Measurements from ENCODE around the gene E2F6. TPM values are rescaled to one million over a fixed set of nuclear protein-coding genes. Genes with fewer than 3 reads are reported as not detected.
"Not testable (repeated sequence)": the region's sequence is repeated elsewhere in the genome, so short reads cannot be mapped to it uniquely, and the experiment has no call there.

Gene E2F6
- total and polyA plus RNA-seq, 2 of the 13 experiments (the other 11 are each of a cell fraction or from before 2014, with no cell fraction given) = 27.3 to 36.0 TPM

DNA sequence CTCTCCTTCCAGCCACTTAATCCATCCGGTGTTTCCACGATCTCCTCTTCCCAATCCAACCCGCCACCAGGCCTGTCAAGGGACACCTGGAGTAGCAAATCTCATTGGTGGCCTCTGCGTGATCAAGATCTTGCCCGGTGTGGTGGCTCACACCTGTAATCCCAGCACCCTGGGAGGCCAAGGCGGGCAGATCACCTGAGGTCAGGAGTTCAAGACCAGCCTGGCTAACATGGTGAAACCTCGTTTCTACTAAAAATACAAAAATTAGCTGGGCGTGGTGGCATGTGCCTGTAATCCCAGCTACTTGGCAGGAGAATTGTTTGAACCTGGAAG, 60.9 kb downstream of the E2F6 start:
- H3K4me3 ChIP-seq (replicated peaks in 1 of 3; ENCODE audit: insufficient read depth in 1 of 3, low read depth in 2 of 3, low read length in 3 of 3); H3K27ac ChIP-seq (ENCODE audit: extremely low read length, insufficient read depth, low read length); H3K27me3 ChIP-seq (ENCODE audit: control insufficient read depth in 1 of 2, insufficient read depth in 2 of 2, low read length in 2 of 2); H3K9ac ChIP-seq (ENCODE audit: insufficient read depth, low read depth, low read length); ATAC-seq; H3K9me3 ChIP-seq (ENCODE audit: low read length); H4K20me1 ChIP-seq (ENCODE audit: insufficient read depth, low read length); CTCF ChIA-PET (ENCODE audit: low intra/inter-chr PET ratio, low total read pairs); DNase-seq (ENCODE audit: low spot score); FAIRE-seq; BruUV-seq (replicated peaks); H3K79me2 ChIP-seq (ENCODE audit: insufficient read depth, low read length); H3K36me3 ChIP-seq (replicated peaks in 1 of 2; ENCODE audit: control insufficient read depth in 1 of 2, insufficient read depth in 2 of 2, low read length in 2 of 2); intact Hi-C loops (cut with micrococcal nuclease; ENCODE audit: unreplicated experiment); H2AFZ ChIP-seq (ENCODE audit: low read length): not testable (repeated sequence)
- H3K4me1 ChIP-seq (ENCODE audit: insufficient read depth, low read length) = peaks cover 47% of the 10 kb centered on the region
- 77% methylated on average over 8 of the region's 8 CpGs for WGBS (ENCODE audit: low lambda C conversion rate)
- POLR2A ChIA-PET = interaction anchor here (1.2 to 3.6 kb wide), 6 partner anchors 9 to 61 kb away, joined by 3 to 42 read pairs (median 18); partner anchors contain the start of gene ROCK2
- H3K4me2 ChIP-seq (ENCODE audit: low read depth, low read length) = peak overlapping the region; percentile 65
- in situ Hi-C loops (cut with HindIII; ENCODE audit: extremely low pct_ligation_motif_present, low pct_unique_long_range_greater_than_20kb) = loop anchor here (5.0 kb wide), 1 partner anchor 168 kb away; no protein-coding TSS in a partner anchor
- TF ChIP-seq ZNF460 (CRISPR knock-in tag; IDR thresholded peaks at IDR 0.05; ENCODE audit: borderline replicate concordance) = peak; percentile 71; the same call in 1 of the 2 replicates
- TF ChIP-seq ZNF235 (CRISPR knock-in tag; IDR thresholded peaks at IDR 0.05; ENCODE audit: borderline replicate concordance) = 0 out of 2 replicates have a peak, but pooled peaks have one; percentile 52
- 0 out of 2 replicates have a peak, but pooled peaks have one; percentile 16 for TF ChIP-seq ADNP (CRISPR knock-in tag; IDR thresholded peaks at IDR 0.05)

GRCh38 chr2:11404376-11405073, 61.4 kb downstream of the E2F6 start:
- FAIRE-seq (no peak), ATAC-seq (peak; percentile 47), DNase-seq (ENCODE audit: low spot score) (no peak)
- no peak overlapping the region for H2AFZ ChIP-seq (ENCODE audit: low read length)
- H3K9ac ChIP-seq (ENCODE audit: insufficient read depth, low read depth, low read length) = peak overlapping the region; percentile 53; the same call in 1 of the 2 replicates
- peak overlapping the region; percentile 65 for H3K4me2 ChIP-seq (ENCODE audit: low read depth, low read length)
- H3K4me1 ChIP-seq (ENCODE audit: insufficient read depth, low read length) = peaks cover 47% of the 10 kb centered on the region
- POLR2A ChIA-PET = interaction anchor here (0.9 to 3.6 kb wide), 14 partner anchors 8 to 65 kb away, joined by 3 to 42 read pairs (median 6); partner anchors contain the start of gene ROCK2
- WGBS (ENCODE audit: low lambda C conversion rate) = 65% methylated on average over 7 of the region's 7 CpGs
- H3K36me3 ChIP-seq (replicated peaks in 1 of 2; ENCODE audit: control insufficient read depth in 1 of 2, insufficient read depth in 2 of 2, low read length in 2 of 2) = no peaks in the 10 kb centered on the region
- intact Hi-C loops (cut with micrococcal nuclease; ENCODE audit: unreplicated experiment) (no loop called here), in situ Hi-C loops (cut with HindIII; ENCODE audit: extremely low pct_ligation_motif_present, low pct_unique_long_range_greater_than_20kb) (loop anchor here (5.0 kb wide), 1 partner anchor 167 kb away; no protein-coding TSS in a partner anchor)
- CTCF ChIA-PET (ENCODE audit: low intra/inter-chr PET ratio, low total read pairs) = no interaction called here
- H3K27ac ChIP-seq (ENCODE audit: extremely low read length, insufficient read depth, low read length) = no peak overlapping the region
- BruUV-seq (replicated peaks) = no TSS peak
- H4K20me1 ChIP-seq (ENCODE audit: insufficient read depth, low read length) = no peaks in the 10 kb centered on the region
- H3K27me3 ChIP-seq (ENCODE audit: control insufficient read depth in 1 of 2, insufficient read depth in 2 of 2, low read length in 2 of 2) = no peaks in the 10 kb centered on the region
- peak overlapping the region in 2 of 3 experiments; percentile 2 to 25; a peak in 1 of 6 replicates for H3K4me3 ChIP-seq (replicated peaks in 1 of 3; ENCODE audit: insufficient read depth in 1 of 3, low read depth in 2 of 3, low read length in 3 of 3)
- H3K79me2 ChIP-seq (ENCODE audit: insufficient read depth, low read length) = no peaks in the 10 kb centered on the region
- no peaks in the 10 kb centered on the region for H3K9me3 ChIP-seq (ENCODE audit: low read length)
- TF ChIP-seq CAMTA2 (CRISPR knock-in tag; IDR thresholded peaks at IDR 0.05; ENCODE audit: borderline replicate concordance) = 0 out of 2 replicates have a peak, but pooled peaks have one; percentile 61
- no peak for TF ChIP-seq HHEX (CRISPR knock-in tag; IDR thresholded peaks at IDR 0.05)
- no peak for TF ChIP-seq KLF16 (CRISPR knock-in tag; IDR thresholded peaks at IDR 0.05)
- TF ChIP-seq ZNF792 (CRISPR knock-in tag; IDR thresholded peaks at IDR 0.05) = no peak
- TF ChIP-seq XBP1 (CRISPR knock-in tag; IDR thresholded peaks at IDR 0.05) = no peak
- no peak for TF ChIP-seq NPAS2 (CRISPR knock-in tag; IDR thresholded peaks at IDR 0.05; ENCODE audit: borderline replicate concordance)
- 0 out of 2 replicates have a peak, but pooled peaks have one; percentile 20 for TF ChIP-seq RXRA (CRISPR knock-in tag; IDR thresholded peaks at IDR 0.05)
- TF ChIP-seq MEIS1 (CRISPR knock-in tag; IDR thresholded peaks at IDR 0.05; ENCODE audit: borderline replicate concordance) = no peak
- no peak for TF ChIP-seq FOXA3 (CRISPR knock-in tag; IDR thresholded peaks at IDR 0.05)
- no peak for TF ChIP-seq PATZ1 (CRISPR knock-in tag; IDR thresholded peaks at IDR 0.05)
- no peak for TF ChIP-seq ZSCAN12 (CRISPR knock-in tag; IDR thresholded peaks at IDR 0.05)
- TF ChIP-seq ZNF337 (CRISPR knock-in tag; IDR thresholded peaks at IDR 0.05; ENCODE audit: borderline replicate concordance, low read depth) = 0 out of 2 replicates have a peak, but pooled peaks have one; percentile 58
- no peak for TF ChIP-seq ZNF839 (CRISPR knock-in tag; IDR thresholded peaks at IDR 0.05; ENCODE audit: borderline replicate concordance)
- TF ChIP-seq ADNP (CRISPR knock-in tag; IDR thresholded peaks at IDR 0.05) = no peak

All from HepG2 (cell line).